Fibroblast of the conjunctiva (primary cell): ENCODE data around the gene SLX4.

Source experiments
- DNase-seq: peaks from one replicate; pipeline ENCODE4 v3.0.0-alpha.2; 2010; ENCODE audit warnings: low read depth

Gene SLX4

DNA sequence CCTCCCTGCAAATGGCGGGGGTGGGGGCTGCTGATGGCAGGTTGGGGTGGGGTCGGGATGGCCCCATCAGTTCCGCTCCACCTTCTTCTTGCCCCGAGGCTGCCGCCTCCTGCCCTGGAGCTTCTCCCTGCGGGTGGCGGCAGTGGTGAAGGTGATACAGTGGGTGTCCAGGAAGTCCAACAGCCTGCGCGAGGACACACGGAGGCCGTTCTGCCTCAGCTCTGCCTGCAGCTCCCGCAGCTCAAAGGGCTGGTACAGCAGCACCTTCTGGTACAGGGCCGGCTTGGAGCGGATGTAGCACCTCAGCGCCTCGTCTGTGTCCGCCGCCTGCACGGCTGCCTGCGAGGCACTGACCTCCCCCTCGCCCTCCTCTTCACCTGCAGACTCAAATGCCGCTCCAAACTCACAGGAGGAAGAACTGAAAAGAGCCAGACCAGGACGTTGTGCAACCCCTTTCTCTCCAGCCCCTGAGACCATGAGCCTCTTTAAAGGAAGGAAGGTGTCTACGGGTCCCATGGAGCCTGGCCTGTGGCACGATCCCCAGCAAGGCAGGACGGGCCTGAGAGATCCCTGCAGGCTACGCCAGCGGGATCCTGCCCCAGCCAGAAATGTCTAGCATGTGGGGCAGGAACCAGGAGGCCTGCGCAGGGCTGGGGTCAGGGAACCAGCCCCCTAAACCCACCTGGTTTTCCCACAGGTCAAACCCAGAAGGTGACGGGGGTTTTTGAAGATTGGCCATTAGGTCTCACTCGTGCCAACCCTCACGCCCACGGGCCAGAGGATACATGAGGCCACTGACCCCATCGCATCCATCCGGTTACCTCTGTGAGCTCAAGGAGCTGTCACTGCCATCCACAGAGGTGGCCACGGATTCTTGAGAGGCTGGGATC, 28.9 kb downstream of the SLX4 start:
- no peak for DNase-seq

DNA sequence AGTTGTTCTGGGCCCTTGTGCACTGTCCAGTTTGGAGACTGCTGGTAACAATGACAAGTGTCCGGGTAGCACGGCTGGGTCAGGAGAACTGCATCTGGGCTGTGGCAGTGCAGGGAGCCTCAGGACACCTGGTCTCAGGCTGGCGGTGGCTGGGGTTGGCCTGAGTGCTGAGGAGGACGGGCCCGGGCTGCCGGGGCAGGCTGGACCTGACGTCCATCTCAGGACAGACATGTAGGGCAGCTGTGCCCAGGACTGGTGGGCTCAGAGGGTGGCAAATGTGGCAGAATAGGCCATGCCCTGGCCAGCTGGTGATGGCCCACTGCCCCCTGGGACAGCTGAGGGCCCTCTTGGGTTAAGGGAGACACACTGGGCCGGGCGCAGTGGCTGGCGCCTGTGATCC, 30.0 kb downstream of the SLX4 start:
- DNase-seq: no peak

DNA sequence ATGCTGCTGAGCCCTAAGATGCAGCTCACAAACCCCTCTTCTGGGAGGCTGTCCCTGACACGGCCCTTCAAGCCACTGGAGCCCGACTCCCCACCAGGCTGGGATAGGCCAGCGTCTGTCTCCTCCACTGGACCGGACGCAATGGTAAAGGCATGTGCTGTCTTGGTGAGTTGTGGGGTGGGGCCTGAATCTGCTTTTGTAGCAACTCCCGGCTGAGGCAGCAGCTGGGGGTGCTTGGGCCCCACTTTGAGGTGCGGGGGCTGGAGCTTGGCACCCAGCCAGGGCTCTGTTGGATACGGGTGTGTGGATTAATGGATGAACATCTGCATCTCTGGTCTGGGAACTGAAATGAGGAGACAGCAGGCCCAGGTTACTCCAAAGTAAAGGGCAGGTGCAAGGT, 30.7 kb downstream of the SLX4 start:
- peak; percentile 10 for DNase-seq

DNA sequence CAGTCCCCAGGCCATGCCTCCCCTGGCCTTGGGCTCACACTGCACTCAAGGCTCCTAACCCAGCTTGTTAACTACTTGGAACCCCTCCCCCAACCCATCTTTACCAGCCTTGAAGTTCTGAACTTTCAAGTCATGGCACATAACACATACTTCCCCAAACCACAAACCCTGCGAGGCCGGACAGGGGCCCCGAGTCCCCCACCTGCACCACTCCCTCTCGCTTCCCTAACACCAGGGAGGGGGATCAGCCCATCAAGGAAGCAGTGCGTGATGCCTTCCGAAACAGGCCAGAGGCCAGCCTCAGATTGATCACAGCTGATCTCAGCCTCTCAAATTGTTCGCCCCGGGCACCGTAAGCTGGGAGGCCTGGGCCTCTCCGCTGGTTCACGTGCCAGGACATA, 31.2 kb downstream of the SLX4 start:
- DNase-seq: no peak

DNA sequence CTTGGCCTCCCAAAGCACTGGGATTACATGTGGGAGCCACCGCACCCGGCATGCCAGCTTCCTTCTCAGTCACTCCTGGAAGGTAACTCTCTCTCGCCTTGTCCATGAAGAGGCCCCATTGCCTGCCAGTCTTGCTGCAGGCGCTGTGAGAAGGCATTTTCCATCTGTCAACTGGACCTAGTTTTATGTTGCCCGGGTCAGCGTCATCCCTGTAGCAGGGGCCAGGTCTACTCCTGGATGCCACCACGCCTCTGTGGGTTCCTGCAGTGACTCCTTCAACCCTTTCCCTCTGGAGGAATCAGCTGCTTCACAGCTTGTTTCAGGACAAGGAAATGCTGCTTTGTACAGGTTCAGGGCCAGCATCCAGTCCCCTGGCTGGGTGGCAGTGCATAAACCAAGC, 31.6 kb downstream of the SLX4 start:
- no peak for DNase-seq

DNA sequence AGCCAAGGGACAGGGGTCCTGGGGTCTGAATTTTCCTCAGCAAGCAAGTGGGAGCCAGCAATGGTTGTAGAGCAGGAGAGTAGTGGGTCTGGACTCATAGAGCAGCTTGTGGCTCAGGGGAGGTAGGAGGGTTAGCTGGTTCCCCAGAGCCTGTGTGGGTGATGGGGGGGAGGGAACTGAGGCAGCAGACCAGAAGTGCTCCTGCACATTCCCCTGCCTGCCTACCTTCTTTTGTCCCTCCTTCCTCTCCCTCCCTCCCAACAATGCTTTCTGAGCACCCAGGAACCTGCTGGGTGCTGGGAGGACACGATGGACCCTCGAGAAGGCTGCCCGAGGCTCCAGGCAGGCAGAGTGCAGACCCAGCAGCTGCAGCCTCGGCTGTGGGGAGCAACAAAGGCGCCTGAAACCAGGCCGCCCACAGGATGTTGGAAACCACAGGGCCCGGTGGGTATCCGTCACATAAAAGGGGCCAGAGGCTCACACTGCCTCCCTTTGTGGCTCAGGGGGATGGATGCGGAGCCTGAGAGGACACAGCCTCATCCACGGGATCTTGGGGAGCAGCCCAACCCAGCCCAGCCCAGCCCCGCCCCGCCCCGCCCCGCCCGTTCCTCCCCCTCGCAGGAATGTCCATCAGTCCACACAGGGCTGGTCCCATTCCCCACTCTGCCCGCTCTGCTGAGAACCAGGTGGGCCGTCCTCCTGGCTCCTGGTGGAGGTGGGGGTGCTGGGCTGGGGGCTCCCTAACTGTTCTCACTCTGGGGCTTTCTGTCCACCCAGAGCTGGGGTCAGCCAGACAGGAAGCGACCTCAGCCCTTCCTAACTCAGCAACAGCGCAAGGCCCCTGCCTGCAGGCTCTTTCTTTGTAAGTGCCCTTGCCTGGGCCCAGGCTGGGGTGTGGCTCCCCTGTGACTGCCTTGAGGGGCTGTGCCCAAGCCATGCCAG, 32.5 kb downstream of the SLX4 start:
- no peak for DNase-seq

DNA sequence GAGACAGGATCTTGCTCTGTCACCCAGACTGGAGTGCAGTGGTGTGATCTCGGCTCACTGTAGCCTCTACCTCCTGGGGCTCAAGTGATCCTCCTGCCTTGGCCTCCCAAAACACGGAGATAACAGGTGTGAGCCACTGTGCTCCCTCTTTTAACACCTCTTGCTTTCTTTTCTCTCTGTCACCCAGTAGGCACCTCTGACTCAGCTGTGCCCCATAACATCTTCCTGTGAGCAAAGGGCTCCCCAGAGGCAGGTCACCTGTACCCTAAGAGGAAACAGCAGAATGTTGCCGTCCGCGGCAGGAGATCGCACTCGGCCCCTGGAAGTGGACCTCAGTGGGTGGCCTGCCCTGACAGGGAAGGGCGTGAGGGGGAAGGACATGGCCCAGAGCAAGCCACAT, 33.3 kb downstream of the SLX4 start:
- DNase-seq: no peak

DNA sequence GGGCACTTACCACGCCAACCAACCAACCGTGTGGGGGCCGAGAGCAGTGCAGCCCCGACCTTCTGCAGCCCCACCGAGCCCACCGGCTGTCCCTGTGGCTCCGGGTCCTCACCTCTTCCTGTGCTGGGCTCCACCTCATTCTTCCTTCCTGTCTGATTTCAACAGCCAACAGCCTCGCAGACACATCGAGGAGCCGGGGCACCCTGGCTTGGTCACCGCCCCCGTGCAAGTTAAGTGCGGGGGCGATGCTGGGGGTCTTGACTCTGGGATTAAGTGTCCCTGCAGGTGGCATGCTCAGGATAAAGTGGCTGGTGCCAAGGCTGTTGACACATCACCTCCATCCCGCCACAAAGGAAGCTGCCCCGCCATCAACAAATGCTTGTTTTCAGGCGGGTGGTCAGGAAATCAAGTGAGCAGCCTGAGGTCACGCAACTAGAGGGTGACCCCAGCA, 34.1 kb downstream of the SLX4 start, which contains the start of gene NLRC3:
TSS of gene NLRC3 (minus strand) at position 102 of the 451 bp plus-strand sequence. CDS start 12,367 bp downstream, outside the sequence.
- DNase-seq: no peak

DNA sequence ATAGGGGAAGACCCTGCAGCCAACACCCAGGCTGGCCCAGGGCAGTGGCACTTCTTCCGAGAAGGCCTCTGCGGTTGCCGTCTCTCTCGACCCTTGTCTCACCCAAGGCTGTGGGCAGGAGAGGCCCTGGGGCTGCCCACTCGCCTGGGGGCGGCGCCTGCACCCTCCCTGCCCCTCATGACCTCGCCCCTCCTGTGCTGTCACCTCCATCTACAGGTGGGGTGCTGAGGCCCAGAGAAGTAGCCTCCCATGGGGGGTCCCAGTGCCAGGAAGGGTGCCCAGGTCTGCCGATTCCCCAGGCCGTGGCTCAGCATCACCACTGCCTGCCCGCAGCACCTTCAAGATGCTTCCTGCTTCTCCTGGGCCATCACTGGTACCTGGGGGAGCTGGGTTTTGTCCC, 35.2 kb downstream of the SLX4 start:
- DNase-seq: no peak

DNA sequence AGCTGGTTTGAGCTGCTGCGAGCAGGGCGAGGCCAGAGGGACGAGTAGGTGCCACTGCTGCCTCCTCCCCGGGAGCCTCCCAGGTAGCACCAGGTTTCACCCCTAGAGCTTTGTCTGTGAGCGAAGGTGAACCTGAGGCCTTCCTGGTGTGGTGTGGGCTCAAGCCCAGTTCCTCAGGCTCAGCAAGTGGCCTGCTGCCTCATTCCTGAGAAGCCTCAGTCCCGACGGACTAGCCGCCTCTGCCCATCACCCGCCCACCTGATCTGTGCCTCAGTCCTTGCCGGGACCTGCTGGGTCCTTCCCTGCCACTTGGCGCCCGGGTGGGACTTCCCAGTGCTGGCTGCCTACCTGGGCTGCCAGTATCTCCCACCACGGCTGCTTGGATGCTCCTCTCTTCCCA, 35.9 kb downstream of the SLX4 start:
- no peak for DNase-seq

DNA sequence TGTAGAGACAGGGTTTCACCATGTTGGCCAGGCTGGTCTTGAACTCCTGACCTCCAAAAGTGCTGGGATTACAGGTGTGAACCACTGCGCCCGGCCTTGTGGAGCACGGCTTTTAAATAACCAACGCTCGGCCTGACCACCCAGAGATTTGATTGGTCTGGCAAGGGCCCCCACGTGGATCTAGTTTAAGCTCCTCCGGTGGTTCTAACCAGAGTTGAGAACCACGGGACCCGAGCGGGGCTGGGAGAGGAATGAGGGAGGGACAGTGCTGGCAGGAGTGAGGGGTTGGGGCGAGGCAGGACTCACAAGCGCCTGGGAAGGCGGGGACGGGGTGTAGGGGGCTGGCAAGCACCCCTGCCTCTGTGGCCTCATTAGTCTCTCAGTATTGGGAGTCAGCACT, 37.2 kb downstream of the SLX4 start:
- DNase-seq: no peak

DNA sequence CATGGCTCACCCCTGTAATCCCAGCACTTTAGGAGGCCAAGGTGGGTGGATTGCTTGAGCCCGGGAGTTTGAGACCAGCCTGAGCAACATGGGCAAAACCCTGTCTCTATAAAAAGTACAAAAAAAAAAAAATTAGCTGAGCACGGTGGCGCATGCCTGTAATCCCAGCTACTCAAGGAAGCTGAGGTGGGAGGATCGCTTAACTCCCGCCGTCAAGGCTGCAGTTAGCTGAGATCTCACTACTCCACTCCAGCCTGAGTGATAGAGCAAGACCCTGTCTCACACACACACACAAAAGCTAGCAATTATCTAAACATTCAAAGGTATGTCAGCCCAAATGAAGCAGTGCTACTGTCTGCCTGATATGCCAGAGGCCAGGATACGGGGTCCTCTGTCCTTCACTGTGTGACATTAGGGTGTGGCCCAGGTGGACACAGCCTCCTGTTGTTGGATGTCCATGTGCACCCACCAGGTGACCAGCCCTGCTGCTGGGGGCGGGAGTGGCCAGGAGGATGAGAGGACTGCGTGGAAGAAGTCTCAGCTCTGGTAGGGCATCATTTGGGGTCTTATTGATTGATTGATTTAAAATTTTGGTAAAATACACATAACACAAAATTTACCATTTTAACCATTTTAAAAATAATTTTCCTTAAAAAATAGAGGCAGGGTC, 38.1 kb downstream of the SLX4 start:
- DNase-seq: no peak

DNA sequence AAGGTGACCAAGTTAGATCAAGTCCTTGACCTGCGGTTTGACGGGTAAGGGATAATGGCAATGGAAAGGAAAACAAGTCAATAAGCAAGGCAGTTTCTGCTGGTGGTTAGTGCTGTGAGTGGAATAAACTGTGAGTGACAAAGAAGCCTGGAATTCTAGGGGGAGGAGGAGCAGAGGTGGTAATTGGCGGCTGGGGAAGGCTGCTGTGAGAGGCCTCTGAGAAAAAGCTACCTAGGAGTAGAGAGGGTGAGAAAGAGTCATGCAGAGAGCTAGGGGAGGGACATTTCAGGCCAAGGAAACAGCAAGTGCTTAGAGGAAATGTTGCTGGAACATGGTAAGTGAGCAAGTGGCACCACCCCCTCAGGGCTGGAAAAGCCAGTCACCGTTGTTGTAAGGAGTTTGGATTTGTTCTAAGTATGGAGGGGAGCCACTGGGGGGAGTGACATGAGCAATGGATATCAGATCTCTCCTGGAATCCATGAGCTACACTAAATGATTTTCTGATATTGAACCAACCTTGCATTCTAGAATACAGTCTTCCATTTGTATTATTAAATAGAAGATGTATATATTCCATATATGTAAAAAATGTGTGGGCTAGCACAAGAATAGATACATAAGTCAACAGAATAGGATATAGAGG, 40.9 kb downstream of the SLX4 start:
- DNase-seq: no peak

DNA sequence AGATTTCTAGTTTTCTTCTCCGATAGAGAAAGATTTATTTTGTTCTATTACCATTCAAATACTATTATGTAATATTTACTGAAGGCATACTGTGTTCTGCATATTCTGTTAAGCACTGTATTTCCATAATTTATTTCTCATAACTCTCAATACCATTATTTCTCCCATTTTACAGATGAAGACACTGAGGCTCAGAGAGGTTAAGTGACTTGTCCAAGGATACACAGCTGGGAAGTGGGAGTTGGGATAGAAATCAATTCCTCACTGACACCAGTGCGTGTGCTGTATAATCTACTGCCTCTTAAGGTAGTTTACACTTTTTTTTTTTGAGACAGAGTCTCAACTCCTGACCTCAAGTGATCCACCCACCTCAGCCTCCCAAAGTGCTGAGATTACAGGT, 41.6 kb downstream of the SLX4 start:
- no peak for DNase-seq

DNA sequence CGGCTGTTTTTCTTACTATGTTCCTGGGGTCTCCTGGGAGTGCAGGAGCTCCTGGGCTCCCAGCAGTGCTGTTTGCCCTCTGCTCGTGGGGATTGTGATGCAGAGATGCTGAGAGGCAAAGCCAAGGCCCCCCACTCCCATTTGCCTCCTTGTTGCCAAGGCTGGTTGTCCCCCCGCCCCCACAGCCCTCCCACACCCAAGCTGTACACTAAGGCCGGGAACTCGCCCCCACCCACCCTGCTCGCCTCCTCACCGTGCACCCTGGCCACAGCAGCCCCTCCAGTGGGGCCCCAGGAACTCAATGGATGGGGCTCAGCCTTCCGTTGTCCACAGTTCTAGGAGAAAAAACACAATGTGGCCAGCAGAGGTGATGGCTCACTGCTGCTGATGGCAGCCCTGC, 44.4 kb downstream of the SLX4 start:
- no peak for DNase-seq

DNA sequence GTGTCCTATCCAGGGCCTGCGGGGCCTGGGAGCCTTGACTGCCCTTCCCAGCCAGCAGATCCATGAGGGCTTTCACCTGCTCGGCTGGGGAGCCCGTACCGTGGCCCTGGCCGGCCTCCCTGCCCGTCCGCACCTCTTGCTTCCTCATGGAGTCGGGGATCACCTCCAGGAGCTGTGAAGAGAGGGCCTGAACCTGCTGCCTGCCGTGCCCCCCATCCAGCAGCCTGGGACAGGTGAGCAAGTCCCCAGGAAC, 46.6 kb downstream of the SLX4 start:
- no peak for DNase-seq

DNA sequence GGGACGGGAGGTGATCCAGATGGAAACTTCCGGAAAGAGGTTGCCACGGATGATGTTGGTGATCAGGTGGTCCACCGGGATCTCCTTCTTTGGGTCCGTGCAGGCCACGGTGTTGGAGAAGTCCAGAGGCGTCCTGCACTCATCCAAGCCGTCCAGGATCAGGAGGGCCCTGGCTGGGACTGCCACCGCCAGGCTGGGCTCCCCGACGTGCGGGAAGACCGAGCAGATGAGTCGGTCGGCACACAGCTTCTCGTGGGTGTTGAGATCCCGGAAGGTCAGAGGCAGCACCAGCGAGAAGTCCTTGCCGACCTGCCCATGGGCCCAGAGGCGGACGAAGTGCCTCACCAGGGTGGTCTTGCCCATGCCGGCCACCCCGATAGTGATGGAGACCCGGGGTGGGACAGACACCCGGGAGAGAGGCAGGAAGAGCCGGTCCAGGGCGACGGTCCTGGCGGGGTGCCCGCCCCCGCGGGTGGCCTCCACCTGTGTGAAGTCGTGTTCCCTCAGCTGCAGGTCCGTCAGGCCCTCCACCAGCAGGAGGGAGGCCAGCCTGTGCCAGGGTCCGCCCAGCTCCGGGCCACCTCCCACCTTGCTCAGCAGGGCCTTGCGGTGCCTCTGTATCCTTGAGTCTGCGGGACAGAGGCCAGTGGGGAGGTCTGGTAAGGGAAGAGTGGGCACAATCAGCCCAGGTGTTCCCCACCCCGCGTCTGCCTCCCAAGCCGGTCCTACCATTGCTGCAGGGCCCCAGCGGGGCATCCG, 47.1 kb downstream of the SLX4 start:
- no peak for DNase-seq

DNA sequence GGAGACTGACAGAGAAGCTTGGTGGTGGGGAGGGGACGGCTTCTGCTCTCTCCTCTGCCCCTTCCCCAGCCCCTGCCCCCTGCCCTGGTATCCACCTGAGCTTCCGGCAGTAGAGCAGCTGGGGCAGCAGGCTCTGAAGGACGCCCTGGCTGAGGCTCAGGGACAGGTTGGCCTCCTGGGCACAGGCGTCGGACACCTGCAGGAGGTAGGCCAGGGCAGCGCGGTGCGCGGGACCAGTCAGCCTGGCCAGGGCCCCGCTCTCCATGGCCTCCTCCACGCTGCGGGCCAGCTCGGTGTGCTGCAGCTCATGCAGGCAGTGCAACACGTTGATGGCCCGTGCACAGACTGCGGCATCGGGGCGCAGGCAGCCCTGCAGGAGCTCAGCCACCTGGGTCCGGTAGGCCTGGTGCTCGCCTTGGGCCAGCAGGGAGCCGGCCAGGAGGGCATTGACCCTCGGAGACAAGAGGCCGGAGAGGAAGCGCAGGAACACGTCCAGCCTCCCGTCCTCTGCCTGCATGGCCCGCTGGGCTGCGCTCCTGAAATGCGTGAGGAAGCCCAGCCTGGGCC, 48.4 kb downstream of the SLX4 start:
- no peak for DNase-seq

DNA sequence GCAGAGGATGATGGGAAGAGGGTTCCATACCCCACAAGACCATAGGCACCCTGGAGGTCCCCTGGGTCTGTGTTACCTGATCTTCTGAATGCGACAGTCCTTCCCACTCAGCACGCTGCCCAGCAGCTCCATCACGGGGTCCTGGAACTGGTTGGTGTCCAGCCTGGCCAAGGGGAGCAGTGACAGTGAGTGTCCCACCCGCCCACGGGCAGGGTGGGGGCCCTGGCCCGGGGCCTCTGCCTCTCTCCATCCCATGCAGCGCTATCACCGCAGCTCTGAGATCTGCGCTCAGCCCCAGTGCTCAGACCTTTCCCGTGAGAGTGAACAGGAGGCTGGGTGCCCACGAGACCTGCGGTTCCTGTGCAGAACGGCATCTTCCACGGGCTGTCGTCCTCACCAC, 49.8 kb downstream of the SLX4 start:
- DNase-seq: no peak

DNA sequence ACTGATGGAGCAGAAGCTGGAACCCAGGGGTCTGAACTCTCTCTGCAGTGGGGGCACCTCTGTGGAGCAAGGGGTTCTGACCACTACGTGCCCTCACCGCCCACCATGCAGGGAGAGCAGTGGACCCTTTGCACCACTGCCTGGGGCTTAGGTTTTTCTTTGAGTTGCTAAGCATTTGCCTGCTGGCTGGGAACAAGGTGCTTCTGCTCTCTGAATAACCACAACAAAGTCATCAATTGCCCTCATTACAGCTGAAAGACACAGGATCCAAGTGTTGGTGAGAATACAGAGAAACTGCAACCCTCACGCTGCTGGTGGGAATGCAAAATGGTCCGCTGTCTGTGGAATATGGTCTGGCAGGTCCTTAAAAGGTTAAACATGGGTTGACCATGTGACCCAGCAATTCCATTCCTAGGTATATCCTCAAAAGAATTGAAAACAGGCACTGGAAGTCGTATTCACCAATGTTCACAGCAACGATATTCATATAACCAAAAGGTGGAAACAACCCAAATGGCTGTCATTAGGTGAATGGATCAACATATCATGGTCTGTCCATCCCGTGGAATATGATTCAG, 57.0 kb downstream of the SLX4 start:
- DNase-seq: no peak
